Hematopoietic multipotent progenitor cell treated with erythropoietin and hydrocortisone succinate and interleukin-3 and kit ligand, for 6 days (in vitro differentiated cells): Measurements from ENCODE around the gene S100Z.
"Not testable (repeated sequence)": the region's sequence is repeated elsewhere in the genome, so short reads cannot be mapped to it uniquely, and the experiment has no call there.

Source experiments
- DNase-seq: peaks from one replicate; pipeline ENCODE4 v3.0.0-alpha.2; 2015

S100Z gene

GRCh38 chr5:76831110-76831452 lies 18.7 kb upstream of the S100Z start:
- no peak for DNase-seq

- DNase-seq, result no peak
Observed at GRCh38 chr5:76836181-76836580, 13.6 kb upstream of the S100Z start.

- no peak for DNase-seq
Observed at GRCh38 chr5:76836585-76836984, 13.2 kb upstream of the S100Z start.

GRCh38 chr5:76838481-76839261 lies 11.1 kb upstream of the S100Z start:
- no peak for DNase-seq

DNA sequence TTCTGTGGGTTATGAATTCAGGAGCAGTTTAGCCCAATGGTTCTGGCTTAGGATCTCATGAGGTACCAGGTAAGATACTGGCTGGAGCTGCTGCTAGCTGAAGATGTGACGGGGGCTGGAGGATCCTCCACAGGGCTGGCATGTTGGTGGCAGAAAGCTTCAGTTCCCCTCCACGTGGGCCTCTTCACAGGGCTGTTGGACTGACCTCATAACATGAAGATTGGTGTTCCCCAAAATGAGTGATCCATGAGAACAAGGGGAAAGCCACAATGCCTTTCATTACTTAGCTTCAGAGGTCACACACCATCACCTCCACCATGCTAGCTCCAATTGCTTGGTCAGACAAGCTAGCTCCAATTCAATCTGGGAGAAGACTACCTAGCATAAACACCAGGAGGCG lies 8.5 kb upstream of the S100Z start:
- DNase-seq, result no peak

- DNase-seq, result no peak
Observed at GRCh38 chr5:76845890-76846289, 3.9 kb upstream of the S100Z start.

DNA sequence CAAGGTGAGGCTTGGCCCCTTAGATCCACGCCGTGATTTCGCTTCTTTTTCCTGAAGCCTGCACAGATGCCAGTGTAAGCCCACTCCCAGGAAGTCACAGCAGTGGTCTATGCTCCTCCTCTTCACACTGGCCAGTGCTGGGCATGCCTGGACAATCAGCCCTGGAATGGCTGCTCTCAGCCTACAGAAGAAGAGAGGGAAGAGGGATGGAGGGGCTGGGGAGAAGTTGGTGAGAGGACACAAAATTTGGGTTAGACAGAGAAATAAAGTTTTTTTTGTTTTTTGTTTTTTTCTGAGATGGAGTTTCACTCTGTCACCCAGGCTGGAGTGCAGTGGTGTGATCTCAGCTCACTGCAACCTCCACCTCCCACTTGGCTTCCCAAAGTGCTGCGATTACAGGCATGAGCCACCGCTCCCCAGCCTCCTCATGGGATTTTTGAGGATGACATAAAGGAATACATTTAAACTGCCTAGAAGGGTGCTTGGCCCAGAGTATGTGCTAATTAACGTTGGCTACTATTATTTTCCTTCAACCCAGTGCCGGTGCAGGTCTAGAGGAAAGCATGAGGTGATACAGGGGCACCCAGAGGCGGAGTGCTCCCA lies 830 bp downstream of the S100Z start:
- DNase-seq, result no peak

- peak; percentile 56 for DNase-seq
Observed at GRCh38 chr5:76851728-76852369, 2.0 kb downstream of the S100Z start.

- no peak for DNase-seq
Observed at GRCh38 chr5:76852772-76853171, 3.0 kb downstream of the S100Z start.

GRCh38 chr5:76853741-76854140 lies 3.9 kb downstream of the S100Z start:
- not testable (repeated sequence) for DNase-seq

- no peak for DNase-seq
Observed at GRCh38 chr5:76854644-76855043, 4.8 kb downstream of the S100Z start.

DNA sequence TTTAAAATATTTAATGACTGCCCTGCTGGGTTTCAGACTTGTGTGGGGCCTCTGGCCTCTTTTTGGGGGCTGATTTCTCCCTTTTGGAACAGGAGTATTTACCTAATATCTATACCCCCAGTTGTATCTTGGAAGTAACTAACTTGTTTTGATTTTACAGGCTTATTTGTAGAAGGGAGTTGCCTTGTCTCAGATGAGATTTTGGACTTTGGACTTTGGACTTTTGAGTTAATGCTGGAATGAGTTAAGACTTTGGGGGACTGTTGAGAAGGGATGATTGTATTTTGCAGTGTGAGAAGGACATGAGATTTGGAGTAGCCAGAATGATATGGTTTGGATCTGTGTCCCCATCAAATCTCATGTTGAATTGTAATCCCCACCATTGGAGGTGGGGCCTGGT lies 5.7 kb downstream of the S100Z start:
- DNase-seq, result not testable (repeated sequence)

DNA sequence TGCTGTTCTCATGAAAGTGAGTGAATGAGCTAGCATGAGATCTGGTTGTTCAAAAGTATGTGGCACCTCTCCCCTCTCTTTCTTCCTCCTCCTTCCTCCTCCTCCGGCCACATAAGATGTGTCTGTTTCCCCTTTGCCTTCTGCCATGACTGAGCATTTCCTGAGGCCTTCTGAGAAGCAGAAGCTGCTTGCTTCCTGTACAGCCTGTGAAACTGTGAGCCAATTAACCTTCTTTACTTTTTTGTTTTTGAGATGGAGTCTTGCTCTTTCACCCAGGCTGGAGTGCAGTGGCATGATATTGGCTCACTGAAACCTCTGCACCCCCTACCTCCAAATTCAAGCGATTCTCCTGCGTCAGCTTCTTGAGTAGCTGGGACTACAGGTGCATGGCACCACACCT lies 6.1 kb downstream of the S100Z start:
- DNase-seq, result peak; percentile 75

GRCh38 chr5:76856800-76857199 lies 7.0 kb downstream of the S100Z start:
- DNase-seq, result peak; percentile 94

DNA sequence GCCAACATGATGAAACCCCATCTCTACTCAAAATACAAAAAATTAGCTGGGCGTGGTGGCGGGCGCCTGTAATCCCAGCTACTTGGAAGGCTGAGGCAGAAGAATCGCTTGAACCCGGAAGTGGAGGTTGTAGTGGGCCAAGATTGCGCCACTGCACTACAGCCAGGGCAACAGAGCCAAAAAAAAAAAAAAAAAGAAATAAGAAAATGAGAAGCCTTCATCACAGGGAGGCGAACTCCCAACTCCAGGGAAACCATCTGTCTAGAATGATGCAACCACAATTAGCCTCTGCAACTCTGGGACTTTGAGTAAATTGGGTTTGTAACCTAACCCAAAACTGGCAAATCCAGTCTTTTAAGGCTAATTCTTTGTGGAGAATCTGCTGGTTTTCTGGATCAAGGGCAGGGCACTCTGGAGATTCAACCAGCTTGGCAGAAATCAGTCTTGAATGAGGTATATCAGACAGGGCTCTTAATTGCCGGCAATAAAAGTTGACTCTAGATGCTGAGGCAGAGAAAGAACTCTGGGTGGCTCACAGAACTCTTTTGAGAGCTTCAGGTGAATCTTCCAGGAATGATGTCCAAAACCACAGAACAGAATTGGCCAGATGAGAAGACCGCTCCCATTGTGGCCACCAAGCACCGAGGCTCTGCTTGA lies 9.9 kb downstream of the S100Z start:
- DNase-seq, result peak; percentile 27

DNA sequence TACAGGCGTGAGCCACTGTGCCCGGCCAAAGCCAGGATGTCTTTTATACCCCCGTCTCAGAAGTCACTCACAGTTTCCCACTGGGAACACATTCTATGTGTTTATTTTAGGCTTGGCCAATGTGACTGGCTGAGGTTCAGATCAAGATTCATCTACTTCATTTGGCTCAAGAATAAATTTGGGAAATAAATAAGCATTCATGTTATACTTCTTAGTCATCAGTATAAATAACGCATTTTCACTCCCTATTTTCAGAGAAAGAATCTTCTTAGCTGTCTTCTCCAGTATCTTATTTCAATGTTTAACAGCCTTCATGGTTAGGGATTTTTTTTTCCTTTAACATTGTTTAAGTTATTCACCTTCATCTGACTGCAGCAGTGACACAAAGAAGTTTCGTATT lies 11.8 kb downstream of the S100Z start:
- no peak for DNase-seq

GRCh38 chr5:76863001-76863400 lies 13.2 kb downstream of the S100Z start:
- no peak for DNase-seq

- DNase-seq, result no peak
Observed at GRCh38 chr5:76866503-76866902, 16.7 kb downstream of the S100Z start.

DNA sequence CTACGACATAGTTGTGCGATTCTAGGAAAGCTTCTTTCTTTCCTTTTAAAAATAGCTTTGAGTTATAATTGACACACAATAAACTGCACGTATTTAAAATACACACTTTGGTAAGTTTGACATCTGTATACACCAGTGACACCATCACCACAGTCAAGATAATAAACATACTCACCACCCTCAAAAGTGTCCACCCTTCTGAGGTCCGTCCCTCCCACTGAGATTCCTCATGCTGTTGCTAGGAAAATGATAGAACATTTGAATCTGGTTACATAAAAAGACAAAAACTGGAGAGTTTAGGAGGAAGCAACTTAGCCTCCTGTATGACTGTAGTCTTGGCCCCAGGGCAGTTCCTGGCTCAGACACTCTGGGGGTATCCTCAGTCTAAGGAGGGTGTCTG lies 17.2 kb downstream of the S100Z start:
- DNase-seq, result no peak

DNA sequence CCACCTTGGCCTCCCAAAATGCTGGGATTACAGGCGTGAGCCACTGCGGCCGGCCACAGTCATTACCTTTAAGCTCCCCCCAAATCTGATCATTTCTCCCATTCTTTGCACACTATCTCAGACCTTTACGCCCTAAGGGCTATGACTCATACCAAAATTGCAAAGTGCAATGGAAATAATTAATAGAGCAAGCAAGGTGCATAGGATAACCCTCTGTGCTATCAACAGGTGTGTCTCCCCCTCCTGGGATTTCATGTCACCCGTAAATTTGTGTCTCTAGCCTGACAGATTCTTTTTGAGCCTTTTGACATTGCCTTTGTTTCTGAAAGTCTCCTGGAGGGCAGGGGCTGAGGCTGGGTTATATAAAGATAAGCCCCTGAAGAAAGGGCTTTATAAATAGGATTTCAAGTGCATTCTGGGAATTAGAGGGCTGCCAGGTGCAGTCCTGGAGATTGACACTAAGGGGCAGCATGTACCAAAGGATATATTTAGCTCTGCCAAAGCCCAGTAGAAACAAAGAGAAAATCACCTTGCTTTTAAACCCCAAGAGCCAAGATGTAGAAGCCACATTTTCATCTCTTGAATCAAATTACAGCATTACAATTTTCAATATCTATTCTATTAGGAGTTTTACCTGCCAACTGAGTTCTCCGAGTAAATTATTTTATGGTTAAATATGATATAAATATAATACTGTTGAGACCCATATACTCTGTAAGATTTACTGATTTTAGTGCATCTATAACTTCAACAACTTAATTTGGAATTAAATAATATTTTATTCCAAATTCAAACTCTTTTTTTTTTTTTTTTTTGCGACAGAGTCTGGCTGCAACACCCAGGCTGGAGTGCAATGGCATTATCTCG lies 18.2 kb downstream of the S100Z start:
- DNase-seq, result peak; percentile 89

- DNase-seq, result no peak
Observed at GRCh38 chr5:76870046-76870445, 20.2 kb downstream of the S100Z start.

- peak; percentile 59 for DNase-seq
Observed at GRCh38 chr5:76874088-76874581, 24.3 kb downstream of the S100Z start.
